Activated naive CD4-positive, alpha-beta T cell treated with Interleukin-2 at 50 U/mL for 16 hours (primary cell): ENCODE data around the gene MCRS1.
"Not testable (repeated sequence)": the region's sequence is repeated elsewhere in the genome, so short reads cannot be mapped to it uniquely, and the experiment has no call there.

Source experiments
- DNase-seq: peaks from one replicate; pipeline ENCODE4 v3.0.0-alpha.2; 2020

The MCRS1 gene

DNA sequence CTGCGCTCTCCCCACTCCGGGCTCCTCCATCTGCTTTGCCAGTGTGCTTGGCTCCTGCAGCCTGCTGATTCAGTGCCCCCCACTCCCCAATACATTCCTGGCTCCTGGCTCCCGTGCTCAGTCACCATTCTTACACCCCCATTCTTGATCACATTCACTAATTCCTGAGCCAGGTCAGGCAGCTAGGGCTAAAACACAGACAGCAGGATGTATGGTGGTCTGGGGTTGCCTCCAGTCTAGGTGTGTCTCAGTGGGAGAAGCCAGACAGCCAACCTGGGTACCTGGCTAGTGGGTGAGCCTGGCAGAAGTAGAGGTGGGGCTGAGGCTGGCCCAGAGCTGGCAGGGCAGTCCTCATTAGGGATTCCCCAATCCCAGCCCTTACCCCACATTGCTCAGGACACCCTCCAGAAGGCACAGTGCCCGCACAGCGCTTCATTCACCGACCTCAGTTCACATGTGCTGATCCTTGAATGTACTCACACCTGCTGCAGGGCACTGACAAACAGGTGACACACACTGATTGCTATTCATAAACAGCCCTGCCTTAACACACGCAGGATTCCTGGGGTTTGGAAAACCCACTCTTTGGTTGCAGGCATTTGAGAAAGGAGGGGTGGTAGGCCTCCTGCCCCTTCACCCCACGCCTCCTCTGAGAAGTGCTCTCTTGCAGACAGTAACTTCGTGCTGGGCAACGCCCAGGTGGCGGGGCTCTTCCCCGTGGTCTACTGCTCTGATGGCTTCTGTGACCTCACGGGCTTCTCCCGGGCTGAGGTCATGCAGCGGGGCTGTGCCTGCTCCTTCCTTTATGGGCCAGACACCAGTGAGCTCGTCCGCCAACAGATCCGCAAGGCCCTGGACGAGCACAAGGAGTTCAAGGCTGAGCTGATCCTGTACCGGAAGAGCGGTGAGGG, 27.5 kb downstream of the MCRS1 start:
- DNase-seq, result no peak

DNA sequence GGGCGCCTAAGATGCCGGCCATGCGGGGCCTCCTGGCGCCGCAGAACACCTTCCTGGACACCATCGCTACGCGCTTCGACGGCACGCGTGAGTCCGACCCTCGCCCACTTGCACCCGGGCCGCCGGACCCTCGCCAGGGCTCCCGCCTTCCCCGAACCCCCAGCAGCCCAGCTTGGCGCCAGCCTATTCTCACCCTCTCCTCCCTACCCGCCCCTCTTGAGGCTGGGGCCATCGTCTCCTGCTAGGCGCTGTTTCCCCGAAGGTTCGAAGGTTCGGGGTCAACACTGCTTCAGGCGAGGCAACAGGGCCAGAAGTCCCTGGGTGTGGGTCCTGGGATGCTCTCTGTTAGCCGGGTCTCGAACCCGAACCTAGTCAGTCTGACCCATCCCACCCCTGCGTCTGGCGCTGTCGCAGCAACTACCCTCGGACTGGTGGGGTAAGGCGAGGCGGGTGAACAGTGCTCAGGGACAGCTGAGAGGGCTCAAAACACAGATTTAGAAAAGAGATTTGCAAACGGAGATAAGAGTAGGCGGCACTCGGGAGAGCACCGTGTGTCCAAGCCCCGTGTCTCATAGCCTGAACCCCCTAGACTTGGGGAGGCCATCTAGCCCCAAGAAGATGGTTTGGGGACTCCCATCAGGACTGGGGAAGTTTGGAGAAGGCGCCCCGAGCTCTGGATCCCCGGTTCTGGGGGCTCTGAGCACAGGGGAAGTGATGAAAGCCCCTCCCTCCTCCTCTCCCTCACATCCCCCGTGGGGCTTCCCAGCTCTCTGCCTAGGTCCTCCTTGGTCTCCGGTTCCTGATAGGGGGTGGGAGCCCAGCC, 28.3 kb downstream of the MCRS1 start:
- no peak for DNase-seq

DNA sequence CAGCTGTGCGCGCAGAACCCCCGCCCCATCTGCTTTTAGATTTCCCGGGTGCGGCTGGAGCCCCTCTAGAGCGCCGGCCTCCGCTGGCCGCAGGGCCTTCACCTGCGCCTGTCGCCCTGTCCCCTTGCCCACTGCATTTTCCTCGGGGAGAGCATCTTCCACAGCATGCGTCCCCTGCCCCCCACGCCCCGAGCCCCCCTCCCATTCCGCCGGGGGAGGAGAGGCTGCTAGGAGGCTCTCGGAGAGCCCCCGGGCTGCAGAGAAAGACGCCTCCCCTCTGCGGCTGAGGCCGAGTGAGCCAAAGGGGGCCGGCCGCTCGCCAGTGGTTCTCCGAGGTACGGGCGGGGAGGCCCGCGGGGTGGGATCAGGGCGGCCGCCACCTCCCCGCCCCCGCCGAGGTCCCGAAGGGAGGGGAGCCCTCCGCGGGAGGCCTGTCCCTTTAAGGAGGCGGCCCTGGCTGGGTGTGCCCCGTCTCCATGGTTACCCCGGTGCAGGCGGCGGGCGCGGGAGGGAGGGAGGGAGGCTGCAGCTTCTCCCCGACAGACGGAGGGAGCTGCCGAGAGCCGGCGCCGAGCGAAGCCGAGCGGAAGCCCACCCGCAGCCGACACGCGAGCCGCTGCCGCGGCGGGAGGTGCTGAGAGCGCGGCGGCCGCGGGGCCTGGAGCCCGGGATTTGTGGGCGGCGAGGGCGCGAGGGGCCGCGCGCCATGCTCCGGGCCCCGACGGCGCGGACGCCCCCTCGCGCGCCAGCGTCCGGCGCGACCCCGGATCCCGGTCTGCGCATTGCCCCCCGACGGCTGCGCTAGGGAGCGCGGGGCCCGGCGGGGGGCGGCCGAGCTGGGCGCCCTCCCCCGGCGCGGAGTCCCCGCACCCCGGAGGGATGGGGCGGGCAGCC, 29.2 kb downstream of the MCRS1 start, which contains the start of gene KCNH3:
TSS of gene KCNH3 (plus strand) at position 521 of the 894 bp plus-strand sequence. CDS start 387 bp downstream, outside the sequence.
- DNase-seq, result peak; percentile 86

DNA sequence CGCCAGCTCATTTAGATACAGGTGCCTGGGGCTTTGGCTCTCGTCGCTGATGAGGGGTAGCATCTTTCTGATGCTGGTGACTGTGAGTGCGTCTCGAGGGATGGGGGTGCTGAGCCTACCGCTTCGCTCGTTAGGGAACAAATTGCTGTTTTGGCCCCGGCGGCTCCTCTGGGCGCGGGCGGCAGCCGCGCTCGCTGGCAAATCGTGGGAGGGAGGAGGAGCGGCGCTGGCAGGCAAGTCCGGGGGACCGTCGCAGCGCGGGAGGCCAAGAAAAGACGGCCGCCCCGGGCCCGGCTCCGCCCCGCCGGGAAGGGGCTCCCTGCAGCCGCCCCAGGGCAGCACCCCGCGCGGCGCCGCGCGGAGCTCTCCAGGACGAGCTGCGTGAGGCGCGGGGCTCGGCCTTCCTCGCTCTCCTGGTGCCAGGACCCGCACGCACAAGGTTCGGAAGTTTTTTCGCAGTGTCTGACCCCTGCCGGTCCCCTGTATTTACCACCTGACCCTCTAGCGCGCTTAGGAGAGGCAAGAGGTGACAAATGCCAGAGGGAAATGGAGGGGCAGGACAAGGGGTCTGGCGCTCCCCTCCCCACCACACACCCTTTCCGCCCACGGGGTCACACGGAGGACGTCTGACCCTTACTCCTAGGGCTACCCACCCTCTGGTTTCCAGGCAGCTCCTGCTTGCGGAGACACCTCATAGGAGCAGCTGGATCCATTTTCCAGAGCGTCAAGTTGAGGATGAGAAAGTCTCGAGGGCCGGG, 30.0 kb downstream of the MCRS1 start:
- peak; percentile 54 for DNase-seq

DNA sequence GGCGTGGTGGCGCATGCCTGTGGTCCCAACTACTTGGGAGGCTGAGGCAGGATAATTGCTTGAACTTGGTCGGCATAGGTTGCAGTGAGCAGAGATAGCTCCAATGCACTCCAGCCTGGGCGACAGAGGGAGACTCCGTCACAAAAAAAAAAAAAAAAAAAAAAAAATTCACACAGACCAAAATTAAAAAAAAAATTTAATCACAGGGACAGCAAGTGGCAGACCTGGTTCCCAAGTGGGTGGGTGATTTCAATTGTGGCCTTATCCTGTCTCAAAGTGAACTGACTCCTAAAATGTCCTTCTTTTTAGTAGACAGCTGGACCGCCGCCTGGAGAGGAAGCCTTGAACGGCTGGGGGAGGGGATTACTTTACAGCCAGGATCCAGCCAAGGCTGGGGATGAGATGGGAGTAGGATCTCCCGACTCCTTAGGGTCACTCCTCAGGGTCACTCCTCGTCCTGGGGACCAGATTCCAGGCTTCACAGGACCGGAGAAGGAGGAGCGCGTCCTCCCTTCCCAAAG, 30.7 kb downstream of the MCRS1 start:
- DNase-seq, result no peak

DNA sequence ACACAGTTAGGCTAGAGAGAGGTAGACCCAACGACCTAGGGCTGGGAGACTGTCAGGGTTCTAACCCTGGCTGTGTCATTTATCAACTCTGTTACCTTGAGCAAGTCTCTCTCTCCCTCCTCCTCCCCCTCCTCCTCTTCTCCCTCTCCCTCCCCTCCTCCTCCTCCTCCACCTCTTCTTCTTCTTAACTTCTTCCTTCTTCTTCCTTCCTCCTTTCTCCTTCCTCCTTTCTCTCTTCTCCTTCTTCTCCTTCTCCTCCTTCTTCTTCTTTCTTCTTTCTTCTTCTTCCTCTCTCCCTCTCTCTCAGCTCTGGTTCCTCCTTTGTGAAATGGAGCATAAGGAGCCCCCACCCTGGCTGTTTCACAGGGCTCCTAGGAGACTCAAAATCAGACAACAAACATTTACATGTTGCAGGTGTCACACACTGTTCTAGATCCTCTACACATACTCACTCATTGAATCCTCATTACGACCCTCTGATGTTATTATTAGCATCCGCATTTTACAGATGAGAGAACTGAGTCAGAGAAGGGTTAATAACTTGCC, 31.3 kb downstream of the MCRS1 start:
- DNase-seq, result no peak

DNA sequence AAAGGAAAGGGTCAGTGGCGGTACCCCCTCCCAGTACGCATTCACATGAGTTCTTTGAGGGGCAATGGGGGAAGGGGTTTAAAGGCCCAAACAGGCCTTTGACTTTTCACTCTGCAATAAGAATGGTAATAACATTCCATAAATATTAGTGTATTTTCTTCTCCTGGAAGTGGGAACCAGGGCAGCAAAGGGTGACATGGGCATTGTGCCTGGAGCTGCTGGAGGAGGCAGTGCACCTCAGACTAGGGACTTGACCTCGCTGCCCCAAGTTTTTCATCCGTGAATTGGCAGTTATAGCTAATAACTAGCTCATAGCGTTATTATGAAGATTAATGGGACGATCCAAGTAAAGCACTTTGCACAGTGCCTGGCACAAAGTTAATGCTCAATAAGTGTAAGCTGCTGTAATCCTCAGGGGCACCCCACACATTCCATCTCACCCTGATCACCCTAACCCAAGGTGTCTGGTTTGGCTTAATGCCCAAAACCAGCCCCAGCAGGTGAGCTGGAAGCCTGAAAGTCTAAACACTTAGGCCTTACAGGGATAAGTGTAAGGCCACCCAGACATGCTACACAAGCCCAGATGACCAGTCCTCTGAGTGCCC, 31.9 kb downstream of the MCRS1 start:
- DNase-seq, result no peak

DNA sequence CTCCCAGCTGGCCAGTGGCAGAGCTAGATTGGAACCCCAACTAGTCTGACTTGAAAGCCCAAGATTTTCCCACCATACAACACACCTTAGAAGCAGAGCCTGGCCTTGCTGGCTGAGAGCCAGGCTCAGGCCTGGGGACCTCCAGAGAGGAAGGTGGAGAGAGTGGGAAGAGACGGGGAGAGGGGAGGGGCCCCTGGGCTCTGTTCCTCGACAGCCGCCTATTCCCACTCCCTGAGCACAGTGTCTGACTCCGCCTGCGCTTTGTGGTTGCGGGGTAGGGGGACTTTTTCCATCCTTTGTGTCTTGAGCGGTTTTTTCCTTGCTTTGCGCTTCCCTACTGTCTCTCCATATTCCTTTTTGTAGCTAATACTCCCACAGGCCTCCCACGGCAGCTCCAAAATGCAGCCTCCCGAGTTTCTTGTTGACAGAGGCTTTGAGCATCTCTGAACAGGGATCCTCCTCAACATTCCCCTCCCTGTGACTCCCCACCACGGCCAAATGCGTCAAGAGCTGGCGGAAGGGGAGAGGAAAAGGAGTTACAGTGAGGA, 33.1 kb downstream of the MCRS1 start:
- DNase-seq, result no peak

DNA sequence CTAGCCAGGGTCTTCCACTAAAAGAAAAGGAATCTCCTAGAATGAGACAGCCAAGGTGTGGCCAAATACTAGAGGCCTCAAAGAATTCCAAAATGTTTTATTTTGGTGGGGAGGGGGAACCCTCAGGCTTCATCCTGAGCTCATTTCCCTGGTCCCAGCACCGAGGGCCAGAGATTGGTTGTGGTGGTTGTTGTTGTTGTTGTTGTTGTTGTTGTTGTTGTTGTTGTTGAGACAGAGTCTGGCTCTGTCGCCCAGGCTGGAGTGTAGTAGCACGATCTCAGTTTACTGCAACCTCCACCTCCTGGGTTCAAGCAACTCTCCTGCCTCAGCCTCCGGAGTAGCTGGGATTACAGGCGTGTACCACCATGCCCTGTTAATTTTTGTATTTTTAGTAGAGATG, 33.8 kb downstream of the MCRS1 start:
- DNase-seq, result not testable (repeated sequence)

DNA sequence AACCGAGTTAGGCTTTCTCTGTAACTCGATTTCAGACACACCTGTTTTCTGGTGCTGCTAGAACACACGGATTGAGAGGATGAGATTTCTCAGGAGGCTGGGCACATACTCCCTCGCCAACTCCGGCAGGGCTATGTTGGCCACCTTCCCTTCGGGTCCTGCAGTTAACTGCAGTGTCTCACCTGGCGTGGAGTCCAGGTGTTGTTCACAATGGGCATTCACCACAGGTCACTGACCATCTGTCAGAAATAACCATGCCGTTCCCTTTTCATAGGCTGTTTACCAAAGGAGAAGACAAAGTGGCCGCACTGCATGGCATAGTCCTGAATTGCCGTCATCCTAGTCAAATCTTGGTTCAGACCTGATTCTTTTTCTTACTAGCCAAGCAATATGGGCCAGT, 34.6 kb downstream of the MCRS1 start:
- DNase-seq, result no peak

DNA sequence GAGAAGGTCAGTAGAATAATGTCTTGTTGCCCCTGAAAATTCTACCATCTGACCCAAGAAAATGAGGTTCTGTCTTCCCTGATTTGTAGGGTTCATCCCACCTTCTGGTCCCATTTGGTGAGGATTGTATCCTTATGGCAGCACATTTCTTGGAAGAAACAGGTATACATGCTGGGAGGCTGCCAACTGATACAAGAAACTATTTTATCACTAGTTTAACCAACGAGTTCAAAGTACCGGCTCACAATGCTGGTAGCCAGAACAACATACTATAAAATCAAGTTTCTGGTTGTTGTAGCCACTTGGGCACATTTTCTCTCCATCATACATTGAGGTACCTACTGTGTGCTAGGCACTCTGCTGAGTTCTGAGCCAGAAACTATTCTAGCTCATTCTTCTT, 36.2 kb downstream of the MCRS1 start:
- no peak for DNase-seq

DNA sequence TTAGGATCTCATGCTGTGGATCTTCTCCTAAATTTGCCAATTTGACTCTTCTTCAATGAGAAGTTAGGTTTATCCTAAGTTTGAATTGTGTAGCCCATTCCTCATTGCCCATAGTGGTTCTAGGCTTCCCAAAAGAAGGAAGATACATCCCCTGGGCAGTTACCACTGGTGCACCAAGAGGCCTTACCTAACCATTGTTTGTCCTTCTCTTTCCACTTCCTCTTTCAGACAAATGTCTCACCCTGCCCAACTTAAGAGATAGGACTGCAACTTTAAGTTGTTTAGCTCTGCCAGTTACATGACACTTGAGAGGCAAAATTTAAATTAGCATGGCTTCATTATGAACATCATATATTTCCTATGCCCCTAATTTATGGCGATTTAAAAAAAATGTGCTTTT, 38.5 kb downstream of the MCRS1 start:
- DNase-seq, result no peak

DNA sequence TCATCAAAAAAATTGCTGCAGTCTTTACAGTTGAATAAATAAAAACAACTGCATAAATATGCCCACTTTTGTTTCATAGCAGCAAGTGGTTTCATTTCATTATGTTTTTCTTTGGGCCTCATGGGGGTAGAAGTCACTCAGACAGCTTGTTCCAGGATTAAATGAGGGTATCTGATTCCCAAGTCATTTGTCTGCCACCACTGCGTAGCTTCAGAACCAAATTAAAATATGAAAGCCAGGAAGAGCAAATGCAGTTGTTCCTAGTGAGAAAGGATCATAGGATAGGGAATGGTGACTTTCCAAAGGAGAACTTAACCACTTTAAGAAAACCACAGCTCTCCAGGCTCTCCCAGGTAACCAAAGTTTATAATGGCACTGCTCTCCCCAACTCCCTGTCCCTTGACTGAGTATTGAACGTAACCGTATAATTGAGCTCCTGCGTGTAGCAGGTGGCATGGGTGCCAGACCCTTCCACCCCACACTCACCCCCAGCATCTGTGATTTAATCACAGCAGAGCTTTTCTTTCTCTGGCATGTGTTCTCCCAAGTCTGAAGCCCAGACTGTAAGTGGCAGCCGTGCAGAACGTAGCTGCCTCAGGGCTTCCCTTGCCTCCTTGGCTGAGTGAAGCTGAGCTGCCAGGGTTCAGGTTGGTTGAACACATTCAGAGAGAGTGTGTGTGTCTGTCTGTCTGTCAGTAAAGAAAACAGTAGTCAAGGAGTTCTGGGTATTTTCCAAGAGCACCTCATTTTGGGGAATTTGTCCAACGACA, 40.4 kb downstream of the MCRS1 start:
- DNase-seq, result no peak

DNA sequence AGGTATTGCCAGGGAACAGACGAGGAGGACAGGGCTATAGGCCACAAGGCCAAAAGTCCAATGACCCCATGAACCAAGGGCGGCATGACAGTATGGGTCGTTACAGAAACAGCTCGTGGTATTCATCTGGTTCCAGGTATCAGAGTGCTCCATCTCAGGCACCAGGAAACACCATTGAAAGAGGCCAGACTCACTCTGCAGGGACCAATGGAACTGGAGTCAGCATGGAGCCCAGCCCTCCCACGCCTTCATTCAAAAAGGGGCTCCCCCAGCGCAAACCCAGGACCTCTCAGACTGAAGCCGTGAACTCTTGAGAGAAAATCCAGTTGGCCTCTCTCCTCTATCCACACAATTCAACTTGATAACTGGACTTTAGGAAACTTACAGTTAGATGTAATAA, 42.0 kb downstream of the MCRS1 start:
- DNase-seq, result no peak

DNA sequence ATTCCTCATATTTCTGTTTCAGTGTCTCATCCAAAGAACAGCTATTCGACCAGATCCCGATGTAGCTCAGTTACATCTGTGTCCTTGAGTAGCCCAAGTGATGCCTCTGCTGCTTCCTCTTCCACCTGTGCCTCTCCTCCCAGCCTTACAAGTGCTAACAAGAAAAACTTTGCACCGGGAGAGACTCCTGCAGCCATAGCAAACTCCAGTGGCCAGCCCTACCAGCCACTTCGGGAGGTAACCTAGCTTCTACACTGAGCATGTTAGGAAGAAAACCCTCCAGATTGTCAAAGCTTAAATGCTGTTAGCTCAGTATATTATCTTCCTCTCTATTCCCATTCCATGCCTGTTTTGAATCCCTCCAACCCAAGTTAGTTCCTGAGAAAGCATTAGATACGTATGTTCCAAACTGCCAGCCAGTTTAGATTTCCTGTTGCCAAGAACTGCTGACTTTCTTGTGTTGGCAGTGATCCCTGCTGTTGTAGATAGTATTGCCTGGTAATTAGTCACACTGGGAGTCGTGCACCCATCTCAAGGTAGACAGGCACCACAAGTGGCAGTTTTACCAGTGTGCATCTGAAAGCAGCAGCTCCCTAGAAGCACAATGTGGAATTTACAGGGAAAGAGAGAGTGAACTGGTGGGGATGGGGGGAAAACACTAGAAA, 43.1 kb downstream of the MCRS1 start:
- DNase-seq, result no peak

DNA sequence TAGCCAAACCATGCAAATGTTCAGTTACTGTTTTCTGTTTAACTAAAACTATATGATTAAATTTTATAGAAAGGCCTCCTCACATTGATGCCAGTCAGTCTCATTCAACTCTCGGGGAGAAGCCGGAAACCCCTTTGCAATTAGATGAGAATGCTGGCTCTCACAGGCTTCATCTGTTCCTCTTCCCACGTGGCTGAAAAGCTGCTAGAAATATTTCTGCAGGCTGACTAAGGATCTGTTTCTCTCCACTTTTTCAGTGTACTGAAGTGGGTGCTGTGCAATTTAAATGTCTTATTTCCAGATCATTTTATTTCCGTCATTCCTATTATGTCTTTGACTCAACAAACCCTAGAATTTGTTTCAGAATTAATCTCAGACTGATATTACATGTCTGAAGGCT, 46.6 kb downstream of the MCRS1 start:
- no peak for DNase-seq

DNA sequence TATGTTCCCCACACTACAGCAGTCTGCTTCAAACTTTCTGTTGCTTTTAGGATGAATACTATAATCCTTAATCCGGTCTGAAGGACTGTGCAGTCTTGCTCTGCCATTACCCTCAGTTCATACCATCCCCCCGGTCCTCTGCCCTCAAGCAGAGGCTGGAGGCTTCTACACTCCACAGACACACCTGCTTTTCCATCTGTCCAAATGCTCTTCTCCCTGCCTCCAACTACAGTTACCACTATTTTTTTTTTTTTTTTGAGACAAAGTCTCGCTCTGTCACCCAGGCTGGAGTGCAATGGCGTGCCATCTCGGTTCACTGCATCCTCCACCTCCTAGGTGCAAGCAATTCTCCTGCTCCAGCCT, 48.4 kb downstream of the MCRS1 start:
- DNase-seq, result no peak

DNA sequence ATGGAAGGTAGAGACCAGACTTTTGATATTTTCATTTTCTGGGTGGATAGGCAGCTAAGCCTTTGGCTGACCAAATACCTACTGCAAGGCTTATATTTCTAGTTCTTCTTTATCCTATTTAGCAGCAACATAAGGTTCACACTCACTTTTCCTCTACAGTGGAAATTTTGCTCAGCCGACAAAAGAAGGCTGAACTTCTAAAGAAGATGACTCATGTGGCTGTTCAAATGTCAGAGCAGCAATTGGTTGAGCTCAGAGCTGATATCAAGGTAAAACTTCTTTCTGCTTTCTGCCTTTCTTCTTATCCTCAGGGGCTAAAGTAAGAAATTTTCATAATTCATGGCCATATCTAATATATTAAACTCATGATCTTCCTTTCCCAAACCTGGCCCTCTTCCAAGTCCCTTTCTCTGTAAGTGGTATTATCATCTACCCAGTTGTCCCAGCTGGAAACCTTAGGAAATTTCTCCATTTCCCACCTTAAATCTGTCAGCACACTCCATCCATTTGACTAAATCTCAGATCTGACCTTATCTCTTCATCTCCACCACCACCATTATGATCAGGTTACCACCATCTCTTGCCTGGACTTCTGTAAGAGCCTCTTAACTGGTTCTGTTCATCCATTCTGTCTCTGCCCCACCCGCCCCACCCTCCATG, 48.9 kb downstream of the MCRS1 start:
- DNase-seq, result no peak

DNA sequence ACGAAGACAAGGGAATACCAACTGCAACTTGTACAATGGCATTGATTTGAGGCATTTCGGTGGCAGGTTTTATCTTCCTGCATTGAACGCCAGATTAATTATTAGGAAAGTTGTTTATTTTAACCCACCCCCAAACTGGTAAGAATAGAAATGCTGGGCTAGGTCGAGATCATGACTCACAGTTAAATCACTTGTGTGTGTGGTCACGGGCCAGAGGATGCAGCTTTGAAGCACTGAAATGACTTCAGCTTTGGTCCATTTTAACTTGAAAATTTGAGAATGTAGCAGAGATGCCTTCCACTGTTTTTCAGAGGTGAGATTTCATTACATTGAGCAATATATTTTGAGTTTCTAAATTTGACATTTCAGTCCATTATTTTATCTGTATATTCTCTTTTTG, 52.7 kb downstream of the MCRS1 start:
- DNase-seq, result no peak
